HEK293 (cell line): Measurements from ENCODE around the gene RNF123.

Experiments
- HOXA7 ChIP-seq: sonication (generic); formaldehyde crosslinking; IDR thresholded peaks from 2 replicates; pipeline ENCODE4 v1.8.1; 2022; ENCODE audit warnings: missing genetic modification reagents, borderline replicate concordance
- PBX3 ChIP-seq: sonication (generic); formaldehyde crosslinking; IDR thresholded peaks from 2 replicates; pipeline ENCODE4 v1.8.1; 2022; ENCODE audit warnings: mild to moderate bottlenecking, moderate library complexity, missing genetic modification reagents
- ZBTB1 ChIP-seq: fragments of 450-650 bp; formaldehyde crosslinking; IDR thresholded peaks from 2 replicates; pipeline ENCODE4 v1.5.1; 2016; ENCODE audit warnings: missing biosample characterization, missing genetic modification characterization
- ZBTB48 ChIP-seq: fragments of 450-650 bp; formaldehyde crosslinking; IDR thresholded peaks from 2 replicates; pipeline ENCODE4 v1.5.1; 2016; ENCODE audit warnings: missing biosample characterization, missing genetic modification characterization
- ZBTB8A ChIP-seq: fragments of 450-650 bp; formaldehyde crosslinking; IDR thresholded peaks from 2 replicates; pipeline ENCODE4 v1.5.1; 2016; ENCODE audit warnings: missing biosample characterization, missing genetic modification characterization
- ZEB2 ChIP-seq: fragments of 450-650 bp; formaldehyde crosslinking; IDR thresholded peaks from 2 replicates; pipeline ENCODE4 v1.5.1; 2016; ENCODE audit warnings: missing biosample characterization, missing genetic modification characterization
- ZNF24 ChIP-seq: fragments of 450-650 bp; formaldehyde crosslinking; IDR thresholded peaks from 2 replicates; pipeline ENCODE4 v1.5.1; 2016; ENCODE audit warnings: missing biosample characterization, missing genetic modification characterization
- ZNF266 ChIP-seq: fragments of 450-650 bp; formaldehyde crosslinking; IDR thresholded peaks from 2 replicates; pipeline ENCODE4 v1.5.1; 2016; ENCODE audit warnings: missing biosample characterization, missing genetic modification characterization, low read depth
- ZNF391 ChIP-seq: fragments of 450-650 bp; formaldehyde crosslinking; IDR thresholded peaks from 2 replicates; pipeline ENCODE4 v1.5.1; 2016; ENCODE audit warnings: low read depth, missing biosample characterization, missing genetic modification characterization, borderline replicate concordance
- ZNF501 ChIP-seq: fragments of 450-650 bp; formaldehyde crosslinking; IDR thresholded peaks from 2 replicates; pipeline ENCODE4 v1.5.1; 2016; ENCODE audit warnings: missing biosample characterization, missing genetic modification characterization
- ZNF530 ChIP-seq: fragments of 450-650 bp; formaldehyde crosslinking; IDR thresholded peaks from 2 replicates; pipeline ENCODE4 v1.5.1; 2016; ENCODE audit warnings: low read depth, missing biosample characterization, missing genetic modification characterization
- TF ChIP-seq, protein P1 (sequence below): fragments of 450-650 bp; formaldehyde crosslinking; IDR thresholded peaks from 2 replicates; pipeline ENCODE4 v1.5.1; 2016; ENCODE audit warnings: missing biosample characterization, missing genetic modification characterization
- TF ChIP-seq, protein P2 (sequence below): fragments of 450-650 bp; formaldehyde crosslinking; conservative IDR thresholded peaks from 2 replicates; pipeline ENCODE4 v1.5.1; 2016; ENCODE audit warnings: low read depth, missing biosample characterization, missing genetic modification characterization
- TF ChIP-seq, protein P3 (sequence below): fragments of 450-650 bp; formaldehyde crosslinking; IDR thresholded peaks from 2 replicates; pipeline ENCODE4 v1.5.1; 2017; ENCODE audit warnings: missing biosample characterization, missing genetic modification characterization

GRCh38 chr3:49717211-49717958 lies 28.0 kb downstream of the RNF123 start:
- TF ChIP-seq, protein P1, sequence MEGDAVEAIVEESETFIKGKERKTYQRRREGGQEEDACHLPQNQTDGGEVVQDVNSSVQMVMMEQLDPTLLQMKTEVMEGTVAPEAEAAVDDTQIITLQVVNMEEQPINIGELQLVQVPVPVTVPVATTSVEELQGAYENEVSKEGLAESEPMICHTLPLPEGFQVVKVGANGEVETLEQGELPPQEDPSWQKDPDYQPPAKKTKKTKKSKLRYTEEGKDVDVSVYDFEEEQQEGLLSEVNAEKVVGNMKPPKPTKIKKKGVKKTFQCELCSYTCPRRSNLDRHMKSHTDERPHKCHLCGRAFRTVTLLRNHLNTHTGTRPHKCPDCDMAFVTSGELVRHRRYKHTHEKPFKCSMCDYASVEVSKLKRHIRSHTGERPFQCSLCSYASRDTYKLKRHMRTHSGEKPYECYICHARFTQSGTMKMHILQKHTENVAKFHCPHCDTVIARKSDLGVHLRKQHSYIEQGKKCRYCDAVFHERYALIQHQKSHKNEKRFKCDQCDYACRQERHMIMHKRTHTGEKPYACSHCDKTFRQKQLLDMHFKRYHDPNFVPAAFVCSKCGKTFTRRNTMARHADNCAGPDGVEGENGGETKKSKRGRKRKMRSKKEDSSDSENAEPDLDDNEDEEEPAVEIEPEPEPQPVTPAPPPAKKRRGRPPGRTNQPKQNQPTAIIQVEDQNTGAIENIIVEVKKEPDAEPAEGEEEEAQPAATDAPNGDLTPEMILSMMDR, result no peak
- TF ChIP-seq HOXA7 (CRISPR knock-in tag), result no peak
- TF ChIP-seq ZNF266, result no peak
- TF ChIP-seq, protein P2, sequence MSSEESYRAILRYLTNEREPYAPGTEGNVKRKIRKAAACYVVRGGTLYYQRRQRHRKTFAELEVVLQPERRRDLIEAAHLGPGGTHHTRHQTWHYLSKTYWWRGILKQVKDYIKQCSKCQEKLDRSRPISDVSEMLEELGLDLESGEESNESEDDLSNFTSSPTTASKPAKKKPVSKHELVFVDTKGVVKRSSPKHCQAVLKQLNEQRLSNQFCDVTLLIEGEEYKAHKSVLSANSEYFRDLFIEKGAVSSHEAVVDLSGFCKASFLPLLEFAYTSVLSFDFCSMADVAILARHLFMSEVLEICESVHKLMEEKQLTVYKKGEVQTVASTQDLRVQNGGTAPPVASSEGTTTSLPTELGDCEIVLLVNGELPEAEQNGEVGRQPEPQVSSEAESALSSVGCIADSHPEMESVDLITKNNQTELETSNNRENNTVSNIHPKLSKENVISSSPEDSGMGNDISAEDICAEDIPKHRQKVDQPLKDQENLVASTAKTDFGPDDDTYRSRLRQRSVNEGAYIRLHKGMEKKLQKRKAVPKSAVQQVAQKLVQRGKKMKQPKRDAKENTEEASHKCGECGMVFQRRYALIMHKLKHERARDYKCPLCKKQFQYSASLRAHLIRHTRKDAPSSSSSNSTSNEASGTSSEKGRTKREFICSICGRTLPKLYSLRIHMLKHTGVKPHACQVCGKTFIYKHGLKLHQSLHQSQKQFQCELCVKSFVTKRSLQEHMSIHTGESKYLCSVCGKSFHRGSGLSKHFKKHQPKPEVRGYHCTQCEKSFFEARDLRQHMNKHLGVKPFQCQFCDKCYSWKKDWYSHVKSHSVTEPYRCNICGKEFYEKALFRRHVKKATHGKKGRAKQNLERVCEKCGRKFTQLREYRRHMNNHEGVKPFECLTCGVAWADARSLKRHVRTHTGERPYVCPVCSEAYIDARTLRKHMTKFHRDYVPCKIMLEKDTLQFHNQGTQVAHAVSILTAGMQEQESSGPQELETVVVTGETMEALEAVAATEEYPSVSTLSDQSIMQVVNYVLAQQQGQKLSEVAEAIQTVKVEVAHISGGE (tag by site-specific recombination), result no peak
- no peak for TF ChIP-seq ZNF24 (tag by site-specific recombination)
- TF ChIP-seq, protein P3, sequence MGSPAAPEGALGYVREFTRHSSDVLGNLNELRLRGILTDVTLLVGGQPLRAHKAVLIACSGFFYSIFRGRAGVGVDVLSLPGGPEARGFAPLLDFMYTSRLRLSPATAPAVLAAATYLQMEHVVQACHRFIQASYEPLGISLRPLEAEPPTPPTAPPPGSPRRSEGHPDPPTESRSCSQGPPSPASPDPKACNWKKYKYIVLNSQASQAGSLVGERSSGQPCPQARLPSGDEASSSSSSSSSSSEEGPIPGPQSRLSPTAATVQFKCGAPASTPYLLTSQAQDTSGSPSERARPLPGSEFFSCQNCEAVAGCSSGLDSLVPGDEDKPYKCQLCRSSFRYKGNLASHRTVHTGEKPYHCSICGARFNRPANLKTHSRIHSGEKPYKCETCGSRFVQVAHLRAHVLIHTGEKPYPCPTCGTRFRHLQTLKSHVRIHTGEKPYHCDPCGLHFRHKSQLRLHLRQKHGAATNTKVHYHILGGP (tag by site-specific recombination), result no peak
- no peak for TF ChIP-seq ZBTB48 (tag by site-specific recombination)
- no peak for TF ChIP-seq ZNF501 (tag by site-specific recombination)
- TF ChIP-seq ZBTB8A (tag by site-specific recombination), result no peak
- TF ChIP-seq ZBTB1 (tag by site-specific recombination), result no peak
- no peak for TF ChIP-seq ZEB2
- TF ChIP-seq ZNF530 (tag by site-specific recombination), result no peak
- TF ChIP-seq PBX3 (CRISPR knock-in tag), result no peak
- TF ChIP-seq ZNF391 (tag by site-specific recombination), result no peak
